HCT116 (cell line): ENCODE data around the gene MED9. TPM values are rescaled to one million over a fixed set of nuclear protein-coding genes. Genes with fewer than 3 reads are reported as not detected.

Experiments used
- ATAC-seq: fragments of 200-7000 bp; cut with Tn5 transposase; 2 replicates; pipeline ENCODE4 v1.9.1; 2020; ENCODE audit warnings: mild to moderate bottlenecking, moderate library complexity
- BruUV-seq: library from RNA; stranded (reverse); fragments of 400-500 nt; replicated peaks from 2 replicates; lab custom pipeline; 2021; lab: Mats Ljungman, UMichigan
- CTCF ChIA-PET: fragments of 300-600 bp; sonication (Branson Sonifier 250); formaldehyde crosslinking; loops from one replicate; lab custom pipeline; 2021; ENCODE audit warnings: antibody characterized with exemption; lab: Charles Lee
- POLR2A ChIA-PET: fragments of 300-600, 350-600 bp; sonication (Branson Sonifier 250); formaldehyde crosslinking; loops from one replicate; lab custom pipeline; 2021; ENCODE audit warnings: antibody characterized with exemption; lab: Charles Lee
- RAD21 ChIA-PET, 2 experiments: fragments of 300-600 bp; sonication (Branson Sonifier 250); formaldehyde crosslinking; loops; one replicate each; lab custom pipeline; 2023; ENCODE audit warnings: low total read pairs in 2 of 2; ENCODE audit not compliant: uncharacterized antibody in 2 of 2, unreplicated experiment in 2 of 2, low non-redundant PET in 1 of 2; lab: Charles Lee
- DNase-seq: peaks from one replicate; pipeline ENCODE4 v3.0.0-alpha.2; 2010; ENCODE audit warnings: low read depth, low spot score
- H2AFZ ChIP-seq: fragments of 200-600 bp; shearing (Covaris generic), sonication (generic); 2 replicates; pipeline ENCODE4 v1.6.1; 2017; ENCODE audit warnings: low read depth, mixed run types, mixed read lengths, antibody characterized with exemption, low read length; ENCODE audit not compliant: poor library complexity, severe bottlenecking
- H3K27ac ChIP-seq: 2 replicates; pipeline ENCODE4 v1.5.1; 2012; ENCODE audit warnings: low read depth, low read length
- H3K27me3 ChIP-seq: fragments of 200-600 bp; sonication (generic); 2 replicates; pipeline ENCODE4 v1.6.1; 2016; ENCODE audit warnings: mixed run types, low read length, mixed read lengths; ENCODE audit not compliant: insufficient read depth
- H3K36me3 ChIP-seq, 2 experiments: fragments of 200-500 bp in 1 of 2; fragments of 200-600 bp in 1 of 2; sonication (Bioruptor generic) in 1 of 2; sonication (generic) in 1 of 2; 2 replicates each; pipeline versions ENCODE4 v1.5.1 to v1.6.1; 2014 to 2016; ENCODE audit warnings: low read length in 2 of 2, inconsistent platforms in 1 of 2, mixed read lengths in 1 of 2, mixed run types in 1 of 2; ENCODE audit not compliant: insufficient read depth in 2 of 2, control insufficient read depth in 1 of 2
- H3K4me1 ChIP-seq, 2 experiments: fragments of 200-600 bp in 1 of 2; sonication (generic) in 1 of 2; 2 replicates each; pipeline versions ENCODE4 v1.5.1 to v1.6.1; 2012 to 2017; ENCODE audit warnings: low read length in 2 of 2, inconsistent platforms in 1 of 2, mild to moderate bottlenecking in 1 of 2, mixed read lengths in 1 of 2, mixed run types in 1 of 2, moderate library complexity in 1 of 2; ENCODE audit not compliant: insufficient read depth in 2 of 2, control insufficient read depth in 1 of 2
- H3K4me2 ChIP-seq: fragments of 200-600 bp; sonication (generic); 2 replicates; pipeline ENCODE4 v1.6.1; 2017; ENCODE audit warnings: mixed run types, low read length, mixed read lengths
- H3K4me3 ChIP-seq, 2 experiments: fragments of 200-600 bp in 1 of 2; sonication (generic) in 1 of 2; replicated peaks in 1 of 2; 2 replicates each; pipeline ENCODE4 v1.5.1; 2011 to 2016; ENCODE audit warnings: low read length in 2 of 2, control low read depth in 1 of 2, low read depth in 1 of 2, mild to moderate bottlenecking in 1 of 2, mixed read lengths in 1 of 2, mixed run types in 1 of 2
- H3K79me2 ChIP-seq: fragments of 200-600 bp; sonication (generic); 2 replicates; pipeline ENCODE4 v1.6.1; 2017; ENCODE audit warnings: mild to moderate bottlenecking, mixed run types, low read length, moderate library complexity, mixed read lengths; ENCODE audit not compliant: insufficient read depth
- H3K9ac ChIP-seq: fragments of 200-600 bp; sonication (generic); 2 replicates; pipeline ENCODE4 v1.6.1; 2016; ENCODE audit warnings: low read length, mixed read lengths
- H3K9me2 ChIP-seq: fragments of 200-600 bp; sonication (generic), shearing (Covaris generic); 2 replicates; pipeline ENCODE4 v1.6.1; 2017; ENCODE audit warnings: mixed run types, mild to moderate bottlenecking, moderate library complexity; ENCODE audit not compliant: insufficient read depth
- H3K9me3 ChIP-seq, 2 experiments: fragments of 200-500 bp in 1 of 2; fragments of 200-600 bp in 1 of 2; sonication (Bioruptor generic) in 1 of 2; sonication (generic) in 1 of 2; 2 replicates each; pipeline ENCODE4 v1.6.1; 2014 to 2017; ENCODE audit warnings: low read length in 2 of 2, mixed read lengths in 2 of 2, inconsistent platforms in 1 of 2, low read depth in 1 of 2, mild to moderate bottlenecking in 1 of 2, mixed run types in 1 of 2, moderate library complexity in 1 of 2; ENCODE audit not compliant: control insufficient read depth in 1 of 2, insufficient read depth in 1 of 2
- H4K20me1 ChIP-seq: fragments of 200-600 bp; sonication (generic), shearing (Covaris generic); 2 replicates; pipeline ENCODE4 v1.6.1; 2017; ENCODE audit warnings: mixed run types, mild to moderate bottlenecking, moderate library complexity; ENCODE audit not compliant: insufficient read depth
- JUND ChIP-seq: IDR thresholded peaks from 2 replicates; pipeline ENCODE4 v1.6.1; 2012
- POLR2A ChIP-seq: IDR thresholded peaks from 2 replicates; pipeline ENCODE4 v1.7.0; 2011; ENCODE audit warnings: borderline replicate concordance; ENCODE audit not compliant: insufficient read depth, insufficient read length; ENCODE audit errors: extremely low read depth
- POLR2AphosphoS5 ChIP-seq: IDR thresholded peaks from 2 replicates; pipeline ENCODE4 v1.6.1; 2011; ENCODE audit warnings: mild to moderate bottlenecking, low read depth, low read length, moderate library complexity
- intact Hi-C: fragments of 100-400 bp; cut with micrococcal nuclease; formaldehyde crosslinking; loops from 2 replicates; pipeline ENCODE4 v1.10.0; 2022
- total RNA-seq: library from RNA; stranded (reverse); gene quantifications from one replicate; pipeline ENCODE4 v1.2.1, GENCODE V29; 2021; ENCODE audit not compliant: unreplicated experiment
- TF ChIP-seq, protein P1 (sequence below): IDR thresholded peaks from 2 replicates; pipeline ENCODE4 v1.6.1; 2012; ENCODE audit warnings: low read depth
- TF ChIP-seq, protein P2 (sequence below), 3 experiments: fragments of 200-600 bp in 1 of 3; sonication (generic) in 1 of 3; IDR thresholded peaks in 2 of 3; conservative IDR thresholded peaks in 1 of 3; 2 replicates each; pipeline ENCODE4 v1.5.1; 2012 to 2017; ENCODE audit warnings: low read depth in 2 of 3, low read length in 2 of 3, antibody characterized with exemption in 1 of 3, borderline replicate concordance in 1 of 3, control low read depth in 1 of 3, mild to moderate bottlenecking in 1 of 3, mixed read lengths in 1 of 3, mixed run types in 1 of 3, moderate library complexity in 1 of 3; ENCODE audit not compliant: insufficient read depth in 1 of 3
- TF ChIP-seq, protein P3 (sequence below): IDR thresholded peaks from 2 replicates; pipeline ENCODE4 v1.6.1; 2012

MED9 gene
- total RNA-seq, 1 experiment from 2014 or later = 13.9 TPM

DNA sequence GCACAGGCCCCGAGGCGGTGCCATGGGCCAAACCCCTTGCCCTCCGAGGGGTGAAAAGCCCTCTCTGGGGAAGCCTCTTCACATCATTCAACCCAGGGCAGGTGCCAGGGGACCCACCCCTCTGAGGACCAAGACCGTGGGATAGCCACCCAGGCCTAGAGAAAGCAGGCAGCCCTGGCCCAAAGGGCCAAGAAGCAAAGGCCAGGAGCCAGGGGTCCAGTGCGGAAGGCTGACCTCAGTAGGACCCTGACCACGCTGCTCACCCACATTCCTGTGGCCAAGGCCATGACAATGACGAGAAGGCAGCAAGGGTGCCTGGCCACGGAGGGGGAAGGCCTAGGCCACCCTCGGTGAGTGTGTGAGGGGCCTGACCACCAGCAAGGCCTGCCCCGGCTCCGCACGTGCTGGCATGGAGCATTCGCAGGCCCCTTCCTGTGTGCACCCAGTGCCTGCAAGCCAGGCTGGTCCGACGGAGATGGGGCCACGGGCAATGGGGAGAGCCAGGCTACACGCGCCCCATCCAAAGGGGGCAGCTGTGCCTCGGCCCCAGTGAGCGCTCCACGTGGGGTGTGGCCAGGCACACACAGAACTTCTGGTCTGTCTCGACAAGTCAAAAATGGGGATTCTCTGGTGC is 43.9 kb downstream of the MED9 start:
- intact Hi-C loops = no loop called here
- ATAC-seq (no peak), DNase-seq (no peak)
- POLR2A ChIA-PET = no interaction called here
- Histone ChIP-seq H3K27me3 (no peaks in the 10 kb centered on the region), H3K79me2 (no peaks in the 10 kb centered on the region), H3K9me2 (no peaks in the 10 kb centered on the region), H3K27ac (no peak overlapping the region), H4K20me1 (no peaks in the 10 kb centered on the region), H2AFZ (no peak overlapping the region), H3K9me3 (no peaks in the 10 kb centered on the region), H3K36me3 (no peaks in the 10 kb centered on the region), H3K9ac (no peak overlapping the region), H3K4me2 (no peak overlapping the region), H3K4me1 (peaks cover 0 to 16% of the 10 kb centered on the region in 2 experiments; a peak in 1 of 4 replicates), H3K4me3 (no peak overlapping the region)
- no TSS peak for BruUV-seq
- no peak for TF ChIP-seq POLR2AphosphoS5
- TF ChIP-seq POLR2A = no peak
- TF ChIP-seq JUND = no peak
- TF ChIP-seq, protein P1, sequence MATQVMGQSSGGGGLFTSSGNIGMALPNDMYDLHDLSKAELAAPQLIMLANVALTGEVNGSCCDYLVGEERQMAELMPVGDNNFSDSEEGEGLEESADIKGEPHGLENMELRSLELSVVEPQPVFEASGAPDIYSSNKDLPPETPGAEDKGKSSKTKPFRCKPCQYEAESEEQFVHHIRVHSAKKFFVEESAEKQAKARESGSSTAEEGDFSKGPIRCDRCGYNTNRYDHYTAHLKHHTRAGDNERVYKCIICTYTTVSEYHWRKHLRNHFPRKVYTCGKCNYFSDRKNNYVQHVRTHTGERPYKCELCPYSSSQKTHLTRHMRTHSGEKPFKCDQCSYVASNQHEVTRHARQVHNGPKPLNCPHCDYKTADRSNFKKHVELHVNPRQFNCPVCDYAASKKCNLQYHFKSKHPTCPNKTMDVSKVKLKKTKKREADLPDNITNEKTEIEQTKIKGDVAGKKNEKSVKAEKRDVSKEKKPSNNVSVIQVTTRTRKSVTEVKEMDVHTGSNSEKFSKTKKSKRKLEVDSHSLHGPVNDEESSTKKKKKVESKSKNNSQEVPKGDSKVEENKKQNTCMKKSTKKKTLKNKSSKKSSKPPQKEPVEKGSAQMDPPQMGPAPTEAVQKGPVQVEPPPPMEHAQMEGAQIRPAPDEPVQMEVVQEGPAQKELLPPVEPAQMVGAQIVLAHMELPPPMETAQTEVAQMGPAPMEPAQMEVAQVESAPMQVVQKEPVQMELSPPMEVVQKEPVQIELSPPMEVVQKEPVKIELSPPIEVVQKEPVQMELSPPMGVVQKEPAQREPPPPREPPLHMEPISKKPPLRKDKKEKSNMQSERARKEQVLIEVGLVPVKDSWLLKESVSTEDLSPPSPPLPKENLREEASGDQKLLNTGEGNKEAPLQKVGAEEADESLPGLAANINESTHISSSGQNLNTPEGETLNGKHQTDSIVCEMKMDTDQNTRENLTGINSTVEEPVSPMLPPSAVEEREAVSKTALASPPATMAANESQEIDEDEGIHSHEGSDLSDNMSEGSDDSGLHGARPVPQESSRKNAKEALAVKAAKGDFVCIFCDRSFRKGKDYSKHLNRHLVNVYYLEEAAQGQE = no peak
- TF ChIP-seq, protein P2, sequence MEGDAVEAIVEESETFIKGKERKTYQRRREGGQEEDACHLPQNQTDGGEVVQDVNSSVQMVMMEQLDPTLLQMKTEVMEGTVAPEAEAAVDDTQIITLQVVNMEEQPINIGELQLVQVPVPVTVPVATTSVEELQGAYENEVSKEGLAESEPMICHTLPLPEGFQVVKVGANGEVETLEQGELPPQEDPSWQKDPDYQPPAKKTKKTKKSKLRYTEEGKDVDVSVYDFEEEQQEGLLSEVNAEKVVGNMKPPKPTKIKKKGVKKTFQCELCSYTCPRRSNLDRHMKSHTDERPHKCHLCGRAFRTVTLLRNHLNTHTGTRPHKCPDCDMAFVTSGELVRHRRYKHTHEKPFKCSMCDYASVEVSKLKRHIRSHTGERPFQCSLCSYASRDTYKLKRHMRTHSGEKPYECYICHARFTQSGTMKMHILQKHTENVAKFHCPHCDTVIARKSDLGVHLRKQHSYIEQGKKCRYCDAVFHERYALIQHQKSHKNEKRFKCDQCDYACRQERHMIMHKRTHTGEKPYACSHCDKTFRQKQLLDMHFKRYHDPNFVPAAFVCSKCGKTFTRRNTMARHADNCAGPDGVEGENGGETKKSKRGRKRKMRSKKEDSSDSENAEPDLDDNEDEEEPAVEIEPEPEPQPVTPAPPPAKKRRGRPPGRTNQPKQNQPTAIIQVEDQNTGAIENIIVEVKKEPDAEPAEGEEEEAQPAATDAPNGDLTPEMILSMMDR (IDR thresholded peaks at IDR 0.05 in 2 of 3, conservative IDR thresholded peaks at IDR 0.05 in 1 of 3; ENCODE audit: borderline replicate concordance in 1 of 3, insufficient read depth in 1 of 3, low read depth in 2 of 3, low read length in 2 of 3) = no peak
- TF ChIP-seq, protein P3, sequence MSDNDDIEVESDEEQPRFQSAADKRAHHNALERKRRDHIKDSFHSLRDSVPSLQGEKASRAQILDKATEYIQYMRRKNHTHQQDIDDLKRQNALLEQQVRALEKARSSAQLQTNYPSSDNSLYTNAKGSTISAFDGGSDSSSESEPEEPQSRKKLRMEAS = no peak
- RAD21 ChIA-PET = no interaction called here
- CTCF ChIA-PET = no interaction called here
